ENCODE measurements around the gene ICAM1.

ICAM1 gene

DNA sequence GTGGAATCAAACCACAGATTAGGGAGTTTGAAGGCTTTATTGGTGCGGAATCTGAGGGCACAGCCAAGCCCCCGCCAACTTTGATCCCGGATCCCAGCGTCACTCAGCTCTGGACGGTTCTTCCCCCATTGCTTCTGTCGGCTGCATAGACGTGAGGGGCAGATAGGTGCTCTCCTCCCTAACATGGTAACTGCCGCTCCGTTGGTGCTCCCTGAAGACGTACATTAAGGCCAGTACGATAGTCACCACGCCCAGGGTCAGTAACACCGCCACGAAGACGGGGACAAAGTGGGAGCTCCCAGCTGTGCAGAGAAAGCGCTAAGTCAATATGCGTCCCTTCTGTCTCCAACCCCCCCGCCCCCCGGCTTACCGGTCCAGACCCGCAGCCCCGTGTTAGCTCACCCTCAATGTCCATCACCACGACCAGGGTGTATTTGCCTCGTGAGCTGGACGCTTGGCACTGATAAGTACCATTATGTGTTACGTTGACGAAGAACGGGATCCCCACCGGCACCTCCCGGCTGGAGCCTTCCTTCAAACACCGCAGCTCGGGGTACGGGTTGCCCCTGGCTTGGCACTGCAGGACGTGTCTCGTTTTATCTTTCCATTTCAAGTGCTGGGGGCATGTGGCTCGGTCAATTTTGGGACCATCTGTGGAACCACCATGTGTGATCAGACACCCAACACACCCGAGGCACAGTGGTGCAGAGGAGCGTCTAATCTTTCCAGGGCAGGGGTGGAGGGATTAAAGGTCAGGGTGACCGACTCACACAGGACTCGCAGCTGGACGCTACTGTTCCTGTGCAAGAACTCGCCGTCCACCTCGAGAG is 63.1 kb downstream of the ICAM1 start:
- in situ Hi-C loops (cut with HindIII; ENCODE audit: low pct_ligation_motif_present, low sequenced_read_pairs), result no loop called here
- peaks cover 11% of the 10 kb centered on the region for H3K36me3 ChIP-seq (replicated peaks)

DNA sequence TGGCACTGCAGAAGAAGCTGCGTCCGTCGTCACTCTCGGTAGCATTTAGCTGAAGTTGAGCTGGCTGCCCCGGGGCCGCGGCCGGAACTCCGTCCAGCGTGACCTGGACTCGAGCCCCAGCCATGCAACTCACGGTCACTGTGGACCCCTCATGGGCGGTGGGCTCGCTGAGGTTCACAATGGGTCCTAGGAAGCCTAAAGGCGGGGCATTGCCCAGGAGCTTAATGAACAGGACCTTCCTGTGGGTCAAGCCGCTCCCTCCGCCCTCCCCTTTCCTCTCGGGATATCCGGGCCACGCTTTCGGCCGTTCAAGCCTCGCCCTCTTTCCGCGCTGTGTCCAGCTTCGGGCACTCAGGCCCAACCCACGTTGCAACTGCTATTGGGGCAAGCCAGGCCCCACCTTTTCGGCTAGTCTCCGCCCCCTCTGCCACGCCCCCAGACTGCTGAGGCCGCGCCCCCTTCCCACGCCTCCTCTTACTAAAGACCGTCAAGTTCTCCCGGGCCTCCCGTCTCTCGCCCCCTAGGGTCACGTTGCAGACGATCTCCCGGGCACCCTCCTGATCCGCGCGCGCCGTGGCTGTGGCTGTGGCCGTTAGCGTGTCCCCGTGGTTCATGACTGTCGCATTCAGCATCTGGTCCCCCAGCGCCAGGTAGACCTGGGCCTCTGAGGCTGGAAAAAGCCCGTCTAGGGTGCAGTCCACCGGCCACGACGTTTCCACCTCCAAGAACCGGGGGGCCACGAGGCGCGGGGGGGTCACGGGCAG is 63.9 kb downstream of the ICAM1 start:
- in situ Hi-C loops (cut with HindIII; ENCODE audit: low pct_ligation_motif_present, low sequenced_read_pairs), result no loop called here
- Histone ChIP-seq H3K27me3 (replicated peaks) (no peaks in the 10 kb centered on the region), H3K36me3 (replicated peaks) (peaks cover 5% of the 10 kb centered on the region), H3K4me3 (ENCODE audit: low read depth, low read length) (peak overlapping the region; percentile 88), H3K27ac (no peak overlapping the region)
- TF ChIP-seq, protein P1, sequence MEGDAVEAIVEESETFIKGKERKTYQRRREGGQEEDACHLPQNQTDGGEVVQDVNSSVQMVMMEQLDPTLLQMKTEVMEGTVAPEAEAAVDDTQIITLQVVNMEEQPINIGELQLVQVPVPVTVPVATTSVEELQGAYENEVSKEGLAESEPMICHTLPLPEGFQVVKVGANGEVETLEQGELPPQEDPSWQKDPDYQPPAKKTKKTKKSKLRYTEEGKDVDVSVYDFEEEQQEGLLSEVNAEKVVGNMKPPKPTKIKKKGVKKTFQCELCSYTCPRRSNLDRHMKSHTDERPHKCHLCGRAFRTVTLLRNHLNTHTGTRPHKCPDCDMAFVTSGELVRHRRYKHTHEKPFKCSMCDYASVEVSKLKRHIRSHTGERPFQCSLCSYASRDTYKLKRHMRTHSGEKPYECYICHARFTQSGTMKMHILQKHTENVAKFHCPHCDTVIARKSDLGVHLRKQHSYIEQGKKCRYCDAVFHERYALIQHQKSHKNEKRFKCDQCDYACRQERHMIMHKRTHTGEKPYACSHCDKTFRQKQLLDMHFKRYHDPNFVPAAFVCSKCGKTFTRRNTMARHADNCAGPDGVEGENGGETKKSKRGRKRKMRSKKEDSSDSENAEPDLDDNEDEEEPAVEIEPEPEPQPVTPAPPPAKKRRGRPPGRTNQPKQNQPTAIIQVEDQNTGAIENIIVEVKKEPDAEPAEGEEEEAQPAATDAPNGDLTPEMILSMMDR (IDR thresholded peaks at IDR 0.05; ENCODE audit: low read depth, low read length, missing control alignments), result peak; percentile 34
- DNase-seq, result peak; percentile 95

More for the DNA sequence above, 63.1 kb downstream of the ICAM1 start:
- H3K4me3 ChIP-seq (ENCODE audit: low read depth, low read length), result peak overlapping the region; percentile 88
- no peak for DNase-seq
- no peaks in the 10 kb centered on the region for H3K27me3 ChIP-seq (replicated peaks)
- TF ChIP-seq, protein P1 (IDR thresholded peaks at IDR 0.05; ENCODE audit: low read depth, low read length, missing control alignments), result no peak
- H3K27ac ChIP-seq, result no peak overlapping the region

DNA sequence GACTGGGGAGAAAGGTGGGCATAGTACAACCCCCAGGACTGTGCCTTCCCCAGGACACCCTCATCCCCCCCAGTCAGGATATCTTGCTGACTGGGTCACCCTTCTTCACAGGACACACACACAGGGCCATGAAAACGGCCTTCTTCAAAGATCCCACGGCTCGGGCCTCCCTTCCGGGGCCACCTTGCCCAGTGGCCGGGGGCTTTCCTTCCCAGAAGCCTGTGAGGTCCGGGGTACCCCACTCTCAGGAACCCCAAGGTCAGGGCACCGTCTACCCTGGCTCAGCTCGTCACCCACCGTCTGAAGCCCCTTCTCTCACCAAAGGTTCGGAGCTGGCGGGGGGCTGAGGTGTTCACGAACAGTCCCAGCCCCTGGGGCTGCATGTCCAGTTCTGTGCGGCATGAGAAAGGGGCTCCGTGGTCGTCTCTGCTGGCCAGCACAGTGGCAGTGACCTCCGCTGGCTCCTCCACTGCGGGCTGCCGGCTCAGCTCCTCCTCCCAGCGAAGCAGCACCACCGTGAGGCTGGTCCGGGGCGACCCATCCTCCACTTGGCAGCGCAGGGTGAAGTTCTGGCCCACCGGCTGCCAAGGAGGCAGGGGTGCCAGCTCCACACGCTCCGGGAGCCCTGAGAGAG is 64.5 kb downstream of the ICAM1 start:
- no peak for DNase-seq
- no peaks in the 10 kb centered on the region for H3K27me3 ChIP-seq (replicated peaks)
- TF ChIP-seq, protein P1 (IDR thresholded peaks at IDR 0.05; ENCODE audit: low read depth, low read length, missing control alignments), result no peak
- no peak overlapping the region for H3K27ac ChIP-seq
- in situ Hi-C loops (cut with HindIII; ENCODE audit: low pct_ligation_motif_present, low sequenced_read_pairs), result no loop called here
- H3K36me3 ChIP-seq (replicated peaks), result peaks cover under 1% of the 10 kb centered on the region
- no peak overlapping the region for H3K4me3 ChIP-seq (ENCODE audit: low read depth, low read length)
